Fibroblast of skin of back (primary cell): ENCODE data around the gene SLC16A10. TPM values are rescaled to one million over a fixed set of nuclear protein-coding genes. Genes with fewer than 3 reads are reported as not detected.
A peak's percentile ranks its signal among the peaks of the same experiment; 100 is the strongest.
"Not testable (repeated sequence)": the region's sequence is repeated elsewhere in the genome, so short reads cannot be mapped to it uniquely, and the experiment has no call there.

Source experiments
- DNase-seq: peaks from one replicate; pipeline ENCODE4 v3.0.0-alpha.2; 2013
- polyA plus RNA-seq, 2 experiments: library from polyadenylated mRNA; unstranded; fragments of 120-200 nt; gene quantifications; one replicate each; pipeline ENCODE4 v1.2.1, GENCODE V29; 2013; ENCODE audit not compliant: insufficient read length in 2 of 2

The SLC16A10 gene
- polyA plus RNA-seq (2013, experiment 1 of 2; ENCODE audit: insufficient read length), result 0.19 TPM
- not detected for polyA plus RNA-seq (2013, experiment 2 of 2; ENCODE audit: insufficient read length)

GRCh38 chr6:111087106-111087835 is at the start of gene SLC16A10:
Gene SLC16A10, plus strand, starts transcription at chr6:111087503. Its CDS starts 250 bp downstream, at chr6:111087753.
- DNase-seq, result peak; percentile 27

- no peak for DNase-seq
Observed at GRCh38 chr6:111038534-111039252, 48.6 kb upstream of the SLC16A10 start.

DNA sequence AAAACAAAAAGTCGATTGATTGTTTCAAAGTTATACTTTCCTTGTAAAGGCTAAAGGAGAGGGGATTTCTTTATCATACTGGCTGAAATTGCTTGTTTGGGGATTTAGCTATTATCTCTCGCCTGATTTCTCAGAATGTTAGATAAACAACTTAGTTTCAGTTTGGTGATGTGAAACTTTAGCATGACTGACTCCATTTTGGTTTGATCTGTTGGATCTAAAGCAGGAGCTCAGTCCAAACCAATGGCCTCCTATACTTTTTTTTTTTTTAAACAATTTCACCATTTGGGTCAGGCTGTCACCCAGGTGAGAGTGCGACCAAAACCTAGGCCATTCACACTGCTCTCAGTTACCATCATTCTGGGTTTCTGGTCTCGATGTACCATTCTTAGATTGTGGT is 45.4 kb upstream of the SLC16A10 start:
- DNase-seq, result no peak

- DNase-seq, result no peak
Observed at GRCh38 chr6:111047244-111047643, 40.1 kb upstream of the SLC16A10 start.

DNA sequence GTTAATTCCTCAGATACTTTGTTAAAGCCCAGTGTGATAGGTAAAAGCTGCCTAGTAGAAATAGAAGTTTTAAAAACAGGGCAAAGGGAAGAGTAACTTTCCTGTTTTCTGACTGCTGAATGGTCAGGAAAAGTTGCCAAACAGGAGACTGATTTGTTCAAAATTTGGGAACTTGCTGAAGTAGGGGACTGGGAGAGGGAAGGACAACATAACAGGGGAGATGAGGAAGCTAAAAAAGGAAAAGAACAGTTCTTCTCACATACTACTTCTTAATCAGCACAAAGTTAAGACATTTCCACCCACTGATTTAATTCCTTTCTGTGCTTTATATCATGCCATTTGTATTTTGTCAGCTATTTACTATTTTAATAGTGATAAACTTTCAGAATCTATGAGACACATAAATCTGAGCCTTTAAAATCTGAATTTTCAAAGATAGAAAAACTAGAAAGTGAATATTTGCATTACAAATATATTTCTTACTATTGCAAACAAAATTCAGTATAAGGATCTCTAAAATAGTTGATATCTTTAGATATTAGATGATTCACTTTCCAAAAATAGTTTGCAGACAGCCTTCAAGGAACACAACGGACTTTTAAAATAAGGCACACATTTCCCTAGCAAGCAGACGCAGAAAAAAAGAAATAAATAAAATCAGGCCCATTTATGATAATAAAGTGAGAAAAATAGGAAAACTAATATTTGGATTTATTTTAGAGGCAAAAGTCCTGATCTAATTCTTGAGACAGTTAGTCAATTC is 36.9 kb upstream of the SLC16A10 start:
- DNase-seq, result no peak

- peak; percentile 33 for DNase-seq
Observed at GRCh38 chr6:111052171-111052570, 35.1 kb upstream of the SLC16A10 start.

GRCh38 chr6:111057074-111057752 is 30.1 kb upstream of the SLC16A10 start:
- DNase-seq, result peak; percentile 37

- peak; percentile 65 for DNase-seq
Observed at GRCh38 chr6:111061508-111061907, 25.8 kb upstream of the SLC16A10 start.

GRCh38 chr6:111061985-111062384 is 25.3 kb upstream of the SLC16A10 start:
- DNase-seq, result not testable (repeated sequence)

- DNase-seq, result not testable (repeated sequence)
Observed at GRCh38 chr6:111062860-111063259, 24.4 kb upstream of the SLC16A10 start.

- no peak for DNase-seq
Observed at GRCh38 chr6:111068109-111068865, 19.0 kb upstream of the SLC16A10 start.

DNA sequence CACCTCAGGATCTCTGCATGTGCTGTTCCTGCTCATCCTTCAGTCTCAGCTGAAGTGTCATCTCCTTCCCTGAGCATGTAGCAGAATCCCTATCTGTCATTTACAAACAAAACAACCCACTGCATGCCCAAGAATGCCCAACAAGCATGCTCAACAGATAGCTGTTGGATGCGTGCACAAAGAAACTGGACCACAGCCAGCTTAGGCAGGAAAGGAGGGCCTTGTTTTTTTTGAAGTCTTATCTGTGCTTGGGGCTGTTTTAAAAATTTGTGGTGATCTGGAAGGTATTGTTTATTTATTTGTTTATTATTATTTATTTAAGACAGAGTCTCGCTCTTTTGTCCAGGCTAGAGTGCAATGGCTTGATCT is 18.5 kb upstream of the SLC16A10 start:
- DNase-seq, result no peak

DNA sequence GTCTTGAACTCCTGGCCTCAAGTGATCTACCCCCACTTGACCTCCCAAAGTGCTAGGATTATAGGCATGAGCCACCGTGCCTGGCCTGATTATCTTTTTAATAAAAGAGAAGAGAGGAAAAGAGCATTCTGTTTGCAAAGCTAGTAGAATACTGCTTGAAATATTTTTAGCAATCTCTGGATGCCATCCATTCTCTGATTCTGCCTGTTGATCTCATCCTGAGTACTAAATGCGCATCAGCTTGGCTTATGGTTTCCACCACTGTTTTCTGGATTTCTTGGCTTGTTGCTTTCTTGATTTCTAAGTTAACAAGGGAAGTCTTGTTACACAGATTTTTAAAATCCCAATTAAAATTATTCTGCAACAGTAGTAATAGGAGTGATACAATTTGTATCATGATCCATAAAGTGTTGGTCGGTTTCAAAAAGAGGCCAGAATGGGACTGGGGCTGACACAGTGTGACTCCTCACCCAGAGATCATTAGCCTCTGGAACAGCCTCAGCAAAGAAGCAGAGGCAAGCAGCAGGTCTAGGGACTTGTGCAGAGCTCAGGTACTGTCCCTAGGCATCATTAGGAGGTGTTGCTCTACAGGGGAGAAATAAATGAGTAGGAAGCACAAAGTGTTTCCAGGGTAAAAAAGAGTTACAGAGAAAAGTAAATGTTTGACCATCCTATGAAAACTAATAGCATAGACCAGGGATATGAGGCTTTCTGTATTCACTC is 17.8 kb upstream of the SLC16A10 start:
- DNase-seq, result no peak

GRCh38 chr6:111070105-111071005 is 16.9 kb upstream of the SLC16A10 start:
- DNase-seq, result no peak

DNA sequence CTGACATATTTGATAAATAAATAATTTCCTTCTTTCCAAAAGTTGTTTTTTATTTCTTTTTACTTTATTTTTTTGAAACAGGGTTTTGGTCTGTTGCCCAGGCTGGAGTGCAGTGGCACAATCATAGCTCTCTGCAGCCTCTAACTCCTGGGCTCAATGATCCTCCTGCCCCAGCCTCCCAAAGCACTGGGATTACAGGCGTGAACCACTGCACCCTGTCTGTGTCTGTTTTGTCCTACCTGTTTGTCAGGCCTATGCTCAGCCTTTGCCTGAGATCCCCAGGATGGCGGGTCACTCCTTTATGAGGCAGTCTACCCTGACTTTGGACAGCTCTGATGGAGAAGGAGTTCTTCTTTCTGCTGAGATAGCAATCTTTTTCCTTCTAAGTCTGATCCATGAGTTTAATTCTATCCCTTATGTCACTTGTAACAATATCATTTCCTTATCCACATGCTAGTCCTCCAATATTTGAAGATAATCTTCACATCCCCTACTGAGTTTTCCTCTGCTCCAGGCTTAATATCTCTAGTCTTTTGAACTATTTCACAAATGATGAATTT is 14.4 kb upstream of the SLC16A10 start:
- no peak for DNase-seq

DNA sequence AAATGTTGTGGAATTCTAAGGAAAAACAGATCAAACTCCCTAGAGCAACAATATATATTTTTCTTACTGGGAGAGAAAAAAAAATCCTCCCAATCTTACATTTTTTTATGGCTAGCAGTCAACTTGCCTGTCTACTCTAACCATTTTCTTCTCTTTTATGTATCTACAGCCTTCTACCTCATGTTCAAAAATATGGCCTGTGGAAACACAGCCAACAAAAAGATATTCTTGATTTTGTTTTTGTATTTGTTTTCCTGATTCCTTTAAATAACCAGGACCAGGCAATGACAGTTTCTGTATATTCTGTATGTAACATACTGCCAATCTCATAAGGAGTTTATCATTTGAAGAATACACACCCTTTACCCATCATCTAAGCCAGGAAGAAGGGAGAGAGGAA is 13.0 kb upstream of the SLC16A10 start:
- DNase-seq, result no peak

- no peak for DNase-seq
Observed at GRCh38 chr6:111076024-111076695, 11.1 kb upstream of the SLC16A10 start.

DNA sequence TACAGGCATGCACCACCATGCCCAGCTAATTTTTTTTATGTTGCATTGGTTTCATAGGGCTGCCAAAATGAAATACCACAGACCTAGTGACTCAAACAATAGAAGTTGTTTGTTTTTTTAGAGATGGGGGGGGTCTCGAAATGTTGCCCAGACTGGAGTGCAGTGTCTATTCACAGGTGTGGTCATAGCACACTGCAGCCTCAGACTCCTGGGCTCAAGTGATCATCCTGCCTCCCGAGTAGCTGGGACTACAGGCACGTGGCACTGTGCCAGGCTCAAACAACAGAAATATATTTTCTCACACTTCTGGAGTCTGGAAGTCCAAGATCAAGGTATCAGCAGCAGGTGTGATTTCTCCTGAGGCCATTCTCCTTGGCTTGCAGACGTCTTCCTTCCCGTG is 6.6 kb upstream of the SLC16A10 start:
- DNase-seq, result no peak

- no peak for DNase-seq
Observed at GRCh38 chr6:111086685-111087084, 618 bp upstream of the SLC16A10 start.
